Measurements from ENCODE around the gene PSME3IP1.
"Not testable (repeated sequence)": the region's sequence is repeated elsewhere in the genome, so short reads cannot be mapped to it uniquely, and the experiment has no call there.

The PSME3IP1 gene

GRCh38 chr16:57115168-57115513 is 70.7 kb downstream of the PSME3IP1 start:
- H3K9me3 ChIP-seq = no peaks in the 10 kb centered on the region
- TF ChIP-seq Cebpa-rat (IDR thresholded peaks at IDR 0.05) = no peak
- H3K4me2 ChIP-seq = no peak overlapping the region
- H3K27ac ChIP-seq = no peak overlapping the region
- peaks cover 76% of the 10 kb centered on the region for H3K36me3 ChIP-seq
- no peak overlapping the region for H3K9ac ChIP-seq
- no peaks in the 10 kb centered on the region for H3K27me3 ChIP-seq
- H3K4me1 ChIP-seq = peaks cover 62% of the 10 kb centered on the region
- H4K20me1 ChIP-seq = peaks cover 11% of the 10 kb centered on the region; the same call in 1 of the 2 replicates
- no peak overlapping the region for H3K4me3 ChIP-seq

DNA sequence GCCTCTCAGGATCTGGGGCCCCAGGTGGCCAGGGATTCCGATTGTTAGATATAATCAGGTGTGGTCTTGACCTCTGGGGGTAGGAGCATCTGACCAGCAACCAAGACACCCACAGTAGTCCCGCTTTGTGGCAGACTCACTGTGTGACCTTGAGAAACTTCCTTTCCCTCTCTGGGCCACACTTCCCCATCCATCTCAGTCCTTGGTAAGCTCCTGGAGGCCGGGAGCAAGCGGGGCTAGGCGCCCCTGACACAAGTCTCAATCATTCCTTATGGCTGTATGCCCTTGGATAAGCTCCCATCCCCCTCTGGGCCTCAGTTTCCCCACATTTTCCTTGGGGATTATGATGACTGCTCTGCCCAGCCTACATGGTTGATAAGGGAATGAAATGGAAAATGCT is 72.2 kb downstream of the PSME3IP1 start:
- Histone ChIP-seq H3K36me3 (peaks cover 66% of the 10 kb centered on the region), H3K27me3 (no peaks in the 10 kb centered on the region), H4K20me1 (peaks cover 25% of the 10 kb centered on the region; the same call in 1 of the 2 replicates), H3K9ac (no peak overlapping the region), H3K27ac (no peak overlapping the region), H3K4me2 (no peak overlapping the region), H3K9me3 (no peaks in the 10 kb centered on the region), H3K4me1 (peaks cover 48% of the 10 kb centered on the region), H3K4me3 (no peak overlapping the region)
- no peak for TF ChIP-seq Cebpa-rat (IDR thresholded peaks at IDR 0.05)

GRCh38 chr16:57113042-57113453 is 72.8 kb downstream of the PSME3IP1 start:
- peaks cover 32% of the 10 kb centered on the region; the same call in 1 of the 2 replicates for H4K20me1 ChIP-seq
- H3K4me2 ChIP-seq = peak overlapping the region; percentile 46
- no peaks in the 10 kb centered on the region for H3K27me3 ChIP-seq
- no peak overlapping the region for H3K9ac ChIP-seq
- peak overlapping the region; percentile 42; the same call in 1 of the 2 replicates for H3K27ac ChIP-seq
- H3K4me1 ChIP-seq = peaks cover 47% of the 10 kb centered on the region
- TF ChIP-seq Cebpa-rat (IDR thresholded peaks at IDR 0.05) = no peak
- peaks cover 61% of the 10 kb centered on the region for H3K36me3 ChIP-seq
- H3K4me3 ChIP-seq = no peak overlapping the region
- no peaks in the 10 kb centered on the region for H3K9me3 ChIP-seq

GRCh38 chr16:57112403-57113041 is 73.3 kb downstream of the PSME3IP1 start:
- Histone ChIP-seq H3K36me3 (peaks cover 56% of the 10 kb centered on the region), H3K9ac (peak overlapping the region; percentile 38; the same call in 1 of the 2 replicates), H3K9me3 (no peaks in the 10 kb centered on the region), H3K27ac (peak overlapping the region; percentile 42; the same call in 1 of the 2 replicates), H3K27me3 (no peaks in the 10 kb centered on the region), H3K4me3 (no peak overlapping the region), H3K4me2 (peak overlapping the region; percentile 46), H3K4me1 (peaks cover 47% of the 10 kb centered on the region), H4K20me1 (peaks cover 34% of the 10 kb centered on the region; the same call in 1 of the 2 replicates)
- TF ChIP-seq Cebpa-rat (IDR thresholded peaks at IDR 0.05) = no peak

- no peak overlapping the region for H3K4me3 ChIP-seq
- peaks cover 49% of the 10 kb centered on the region for H3K4me1 ChIP-seq
- H3K9me3 ChIP-seq = no peaks in the 10 kb centered on the region
- no peak for TF ChIP-seq Cebpa-rat (IDR thresholded peaks at IDR 0.05)
- H3K36me3 ChIP-seq = peaks cover 45% of the 10 kb centered on the region
- no peaks in the 10 kb centered on the region for H3K27me3 ChIP-seq
- peak overlapping the region; percentile 38; the same call in 1 of the 2 replicates for H3K9ac ChIP-seq
- peaks cover 45% of the 10 kb centered on the region; the same call in 1 of the 2 replicates for H4K20me1 ChIP-seq
- peak overlapping the region; percentile 46 for H3K4me2 ChIP-seq
- no peak overlapping the region for H3K27ac ChIP-seq
Observed at GRCh38 chr16:57111420-57111819, 74.4 kb downstream of the PSME3IP1 start.

DNA sequence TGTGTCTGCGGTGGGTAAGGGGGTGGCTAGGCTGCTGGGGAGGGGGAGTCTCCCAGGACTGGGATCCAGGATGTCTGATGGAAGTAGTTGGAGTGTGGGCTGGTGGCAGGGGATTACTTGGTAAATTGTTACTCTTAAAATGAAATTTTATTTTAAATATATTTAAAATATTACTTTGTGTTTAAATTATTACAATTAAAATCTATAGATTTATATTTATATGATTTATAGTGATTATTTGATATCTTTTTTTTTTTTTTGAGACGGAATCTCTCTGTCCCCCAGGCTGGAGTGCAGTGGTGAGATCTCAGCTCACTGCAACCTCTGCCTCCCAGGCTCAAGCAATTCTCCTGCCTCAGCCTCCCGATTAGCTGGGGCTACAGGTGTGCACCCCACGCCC is 74.9 kb downstream of the PSME3IP1 start:
- no peak for TF ChIP-seq Cebpa-rat (IDR thresholded peaks at IDR 0.05)
- H3K4me1 ChIP-seq = peaks cover 46% of the 10 kb centered on the region
- H3K4me3 ChIP-seq = no peak overlapping the region
- no peaks in the 10 kb centered on the region for H3K27me3 ChIP-seq
- no peak overlapping the region for H3K27ac ChIP-seq
- no peak overlapping the region for H3K9ac ChIP-seq
- peaks cover 50% of the 10 kb centered on the region for H4K20me1 ChIP-seq
- no peaks in the 10 kb centered on the region for H3K9me3 ChIP-seq
- H3K36me3 ChIP-seq = peaks cover 40% of the 10 kb centered on the region
- no peak overlapping the region for H3K4me2 ChIP-seq

- not testable (repeated sequence) for H3K4me3 ChIP-seq, H3K9me3 ChIP-seq, H3K4me2 ChIP-seq, H3K27me3 ChIP-seq, H3K27ac ChIP-seq, H3K9ac ChIP-seq
- Histone ChIP-seq H3K36me3 (peaks cover 28% of the 10 kb centered on the region), H3K4me1 (peaks cover 50% of the 10 kb centered on the region), H4K20me1 (peaks cover 64% of the 10 kb centered on the region)
Observed at GRCh38 chr16:57109259-57110105, 76.4 kb downstream of the PSME3IP1 start.

DNA sequence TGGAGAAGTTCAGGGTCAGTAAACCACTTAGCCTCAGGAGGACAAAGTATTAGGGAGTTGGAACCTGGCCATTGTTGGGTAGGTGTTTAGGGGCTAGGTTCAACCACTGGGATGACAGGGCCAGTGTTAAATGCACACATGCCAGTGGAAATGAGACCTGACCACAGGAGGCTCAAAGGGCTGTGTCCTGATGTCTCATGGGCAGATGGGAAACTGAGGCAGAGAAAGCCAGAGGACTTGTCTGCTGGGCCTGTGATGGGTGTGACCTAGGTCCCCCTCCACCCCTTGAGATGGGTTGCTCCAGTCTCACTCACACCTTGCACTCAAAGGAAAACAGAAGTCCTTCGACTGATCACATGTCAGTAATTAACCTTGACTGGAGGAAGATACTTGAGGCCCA is 77.4 kb downstream of the PSME3IP1 start:
- peaks cover 69% of the 10 kb centered on the region for H4K20me1 ChIP-seq
- TF ChIP-seq Cebpa-rat (IDR thresholded peaks at IDR 0.05) = no peak
- no peaks in the 10 kb centered on the region for H3K27me3 ChIP-seq

DNA sequence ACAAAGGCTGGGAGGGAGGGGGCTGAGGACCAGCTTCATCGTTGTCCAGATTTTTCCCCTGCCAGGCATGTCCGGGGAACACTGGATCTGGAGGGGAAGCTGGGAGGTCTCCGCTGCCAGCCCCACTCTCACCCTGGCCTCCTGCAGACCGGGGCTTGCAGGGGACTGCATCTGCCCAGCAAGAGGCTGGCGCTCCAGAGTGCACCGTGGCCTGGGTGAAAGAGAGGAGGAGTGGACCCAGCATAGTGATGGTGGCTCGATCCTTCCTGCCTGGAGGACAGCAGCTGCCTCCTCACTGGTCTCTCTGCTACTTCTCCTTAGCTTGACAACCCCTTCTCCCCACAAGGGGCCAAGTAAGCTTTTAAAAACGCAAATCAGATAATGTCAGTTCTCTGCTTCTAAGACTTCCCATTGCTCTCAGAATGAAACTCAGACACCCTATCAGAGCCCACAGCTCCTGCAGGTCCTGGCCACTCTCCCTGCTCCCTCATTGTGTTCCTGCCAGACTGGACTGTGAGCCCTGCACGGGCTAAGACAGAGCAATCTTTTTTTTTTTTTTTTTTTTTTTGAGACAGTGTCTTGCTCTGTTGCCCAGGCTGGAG is 78.4 kb downstream of the PSME3IP1 start:
- H3K27me3 ChIP-seq = no peaks in the 10 kb centered on the region
- H3K4me3 ChIP-seq = no peak overlapping the region
- H4K20me1 ChIP-seq = peaks cover 70% of the 10 kb centered on the region
- H3K9ac ChIP-seq = no peak overlapping the region
- peaks cover 34% of the 10 kb centered on the region for H3K4me1 ChIP-seq
- no peak for TF ChIP-seq Cebpa-rat (IDR thresholded peaks at IDR 0.05)
- peaks cover 10% of the 10 kb centered on the region; the same call in 1 of the 2 replicates for H3K36me3 ChIP-seq
- no peak overlapping the region for H3K27ac ChIP-seq
- no peaks in the 10 kb centered on the region for H3K9me3 ChIP-seq
- no peak overlapping the region for H3K4me2 ChIP-seq

More for the DNA sequence above, 77.4 kb downstream of the PSME3IP1 start:
- Histone ChIP-seq H3K36me3 (peaks cover 17% of the 10 kb centered on the region), H3K27ac (no peak overlapping the region), H3K4me1 (peaks cover 44% of the 10 kb centered on the region), H3K9me3 (no peaks in the 10 kb centered on the region), H3K9ac (no peak overlapping the region), H3K4me3 (no peak overlapping the region), H3K4me2 (no peak overlapping the region)

Measured in BLaER1 (cell line).